HG03571 (cell line): Measurements from ENCODE around the gene NOL11.
"Not testable (repeated sequence)": the region's sequence is repeated elsewhere in the genome, so short reads cannot be mapped to it uniquely, and the experiment has no call there.

Experiments used
- ATAC-seq: cut with Tn5 transposase; IDR thresholded peaks from one replicate; pipeline ENCODE4 v1.9.1; 2021; ENCODE audit not compliant: unreplicated experiment

NOL11 gene

GRCh38 chr17:67717624-67718324, at the start of gene NOL11:
Gene NOL11 (plus strand): TSS chr17:67717936. CDS start chr17:67717948, 12 bp downstream.
- peak; percentile 95 for ATAC-seq

GRCh38 chr17:67671493-67671892, 46.2 kb upstream of the NOL11 start:
- ATAC-seq, result no peak

GRCh38 chr17:67672592-67673335, 45.0 kb upstream of the NOL11 start:
- ATAC-seq, result no peak

GRCh38 chr17:67675481-67675880, 42.3 kb upstream of the NOL11 start:
- ATAC-seq, result no peak

GRCh38 chr17:67676305-67676704, 41.4 kb upstream of the NOL11 start:
- no peak for ATAC-seq

- ATAC-seq, result no peak
Measured at GRCh38 chr17:67678414-67678813, 39.3 kb upstream of the NOL11 start.

- no peak for ATAC-seq
Measured at GRCh38 chr17:67679225-67679624, 38.5 kb upstream of the NOL11 start.

- ATAC-seq, result no peak
Measured at GRCh38 chr17:67679721-67680120, 38.0 kb upstream of the NOL11 start.

GRCh38 chr17:67680445-67681224, 37.1 kb upstream of the NOL11 start:
- ATAC-seq, result no peak

- no peak for ATAC-seq
Measured at GRCh38 chr17:67682196-67682595, 35.5 kb upstream of the NOL11 start.

GRCh38 chr17:67685351-67685750, 32.4 kb upstream of the NOL11 start:
- ATAC-seq, result no peak

- ATAC-seq, result no peak
Measured at GRCh38 chr17:67686241-67686640, 31.5 kb upstream of the NOL11 start.

GRCh38 chr17:67687511-67687910, 30.2 kb upstream of the NOL11 start:
- ATAC-seq, result no peak

- no peak for ATAC-seq
Measured at GRCh38 chr17:67689534-67690177, 28.1 kb upstream of the NOL11 start.

GRCh38 chr17:67693811-67694210, 23.9 kb upstream of the NOL11 start:
- ATAC-seq, result no peak

- ATAC-seq, result no peak
Measured at GRCh38 chr17:67696347-67696746, 21.4 kb upstream of the NOL11 start.

- no peak for ATAC-seq
Measured at GRCh38 chr17:67696853-67697498, 20.8 kb upstream of the NOL11 start.

GRCh38 chr17:67700037-67700724, 17.6 kb upstream of the NOL11 start:
- ATAC-seq, result no peak

GRCh38 chr17:67700725-67701119, 17.0 kb upstream of the NOL11 start:
- ATAC-seq, result no peak

- ATAC-seq, result not testable (repeated sequence)
Measured at GRCh38 chr17:67702861-67703260, 14.9 kb upstream of the NOL11 start.
